HG02885 (cell line): ENCODE results near the gene EPN3.

ENCODE experiments used
- ATAC-seq: cut with Tn5 transposase; IDR thresholded peaks from one replicate; pipeline ENCODE4 v1.9.1; 2021; ENCODE audit warnings: mild to moderate bottlenecking; ENCODE audit not compliant: unreplicated experiment, poor library complexity

The EPN3 gene

DNA sequence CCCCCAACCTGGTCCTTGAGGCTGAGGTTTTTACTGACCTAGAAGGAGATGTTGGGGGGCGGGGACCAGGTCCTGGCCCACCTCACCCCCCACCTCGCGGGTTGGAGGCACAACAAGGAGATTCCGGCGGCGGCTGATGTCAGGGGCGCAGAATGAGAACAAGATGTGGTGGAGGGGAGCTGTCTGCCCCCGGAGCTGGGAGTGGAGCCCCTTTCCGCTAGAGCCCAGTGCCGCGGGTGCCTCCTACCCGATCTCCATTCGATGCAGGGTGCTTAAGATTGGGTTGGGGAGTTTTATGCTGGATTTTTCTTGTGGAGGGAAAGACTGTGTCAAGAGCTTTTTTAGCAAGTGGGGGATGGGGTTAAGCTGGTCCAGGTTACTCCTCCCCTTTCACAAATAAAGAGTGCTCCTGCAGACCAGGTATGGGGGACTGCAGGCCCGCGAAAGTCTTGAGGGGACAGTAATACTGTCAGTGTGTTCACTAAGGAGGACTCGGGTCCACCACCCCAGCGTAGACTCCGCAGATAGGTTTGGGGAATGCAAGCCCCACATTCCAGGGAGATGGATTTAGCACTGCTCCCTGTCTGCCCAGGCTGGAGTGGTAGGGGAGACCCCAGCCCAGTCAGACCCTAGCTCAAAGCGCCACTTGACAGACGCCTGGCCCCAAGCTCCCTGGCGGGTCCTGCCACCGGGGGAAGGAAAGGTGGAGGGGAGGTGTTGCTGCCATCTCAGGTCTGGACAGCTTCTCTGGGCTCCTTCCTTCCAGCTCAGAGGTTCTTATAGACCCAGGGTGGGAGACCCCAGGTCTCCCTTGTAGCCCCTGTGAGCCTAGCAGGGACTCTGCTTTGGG is 29.9 kb downstream of the EPN3 start:
- ATAC-seq: no peak

DNA sequence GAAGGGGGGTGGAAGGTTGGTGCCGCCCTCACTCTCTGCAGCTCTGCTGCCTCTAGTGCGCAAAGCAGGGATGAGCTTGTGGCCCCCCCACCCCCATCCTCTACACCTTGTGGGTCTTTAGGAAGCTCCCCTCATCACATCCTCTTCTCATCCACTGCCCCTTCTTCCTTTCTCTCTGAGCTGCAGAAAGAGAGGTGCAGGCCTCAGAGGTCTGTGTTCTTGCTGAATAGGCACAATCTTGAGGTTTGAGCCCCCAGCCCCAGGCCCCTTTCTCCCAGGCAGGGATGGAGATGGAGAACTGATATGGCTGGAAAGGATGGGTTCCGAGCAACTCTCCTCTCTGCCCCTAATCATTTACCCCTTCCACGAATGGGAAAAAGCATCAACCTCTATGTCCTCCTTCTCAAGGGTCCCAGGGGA is 30.6 kb downstream of the EPN3 start:
- ATAC-seq: no peak

DNA sequence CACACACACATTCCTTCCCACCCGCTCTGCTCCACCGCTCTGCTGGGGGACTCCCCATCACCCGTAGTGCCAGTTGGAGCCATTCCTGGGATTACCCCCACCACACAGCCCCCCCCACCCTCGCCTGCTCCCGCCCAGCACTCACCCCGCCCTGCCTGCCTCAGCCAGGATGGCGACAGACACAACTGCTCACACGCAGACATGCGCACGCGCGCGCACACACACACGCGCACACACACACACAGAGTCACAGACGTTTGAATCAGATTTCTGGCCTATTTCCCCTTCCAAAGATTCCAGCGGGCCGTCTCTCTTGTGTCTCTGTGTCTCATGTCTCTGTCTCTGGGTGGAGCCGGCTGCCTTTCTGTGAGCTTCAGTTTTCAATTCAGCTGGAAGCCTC is 32.4 kb downstream of the EPN3 start:
- ATAC-seq: no peak

DNA sequence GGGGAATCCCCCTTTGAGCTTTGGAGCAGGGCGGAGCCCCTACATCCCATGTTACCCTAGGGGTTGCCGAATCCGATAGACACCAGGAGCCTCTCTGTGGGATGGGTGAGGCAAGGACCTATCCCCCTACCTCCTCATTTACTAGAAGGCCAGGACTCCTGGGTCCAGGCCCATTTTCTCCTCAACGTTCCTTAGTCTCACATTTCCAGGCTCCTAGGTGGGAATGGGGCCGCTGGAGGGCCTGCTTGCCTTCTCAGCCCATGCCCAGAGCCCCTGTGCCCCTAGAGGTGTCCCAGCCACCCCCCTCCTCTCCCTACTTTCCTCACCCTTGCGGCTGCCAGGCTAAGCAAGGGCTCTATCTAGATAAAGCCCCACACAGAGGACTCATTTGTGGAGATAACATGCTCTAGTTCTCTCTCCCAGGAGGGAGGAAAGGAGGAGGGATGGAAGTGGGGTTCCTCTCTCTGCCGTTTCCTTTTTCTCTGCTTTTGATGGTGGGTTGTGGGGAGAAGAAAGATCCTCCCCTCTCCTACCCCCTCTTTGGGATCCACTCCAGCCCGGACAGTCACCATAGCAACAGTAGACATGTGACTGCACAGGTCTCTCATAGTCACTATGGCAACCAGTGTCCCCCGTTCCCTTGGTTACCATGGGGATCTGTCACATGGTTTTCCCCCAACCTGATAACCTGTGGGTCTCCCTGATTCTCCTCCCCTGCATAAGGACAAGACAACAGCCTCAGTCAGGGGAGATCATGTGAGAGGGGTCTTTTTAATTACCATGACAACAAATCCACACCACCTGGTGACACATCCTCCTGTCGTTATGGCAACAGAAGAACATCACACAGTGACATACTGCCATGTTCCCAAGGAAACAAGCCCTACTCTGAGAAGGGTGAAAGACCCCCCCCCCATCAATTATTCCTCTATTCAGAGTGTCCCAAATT is 33.1 kb downstream of the EPN3 start:
- no peak for ATAC-seq

DNA sequence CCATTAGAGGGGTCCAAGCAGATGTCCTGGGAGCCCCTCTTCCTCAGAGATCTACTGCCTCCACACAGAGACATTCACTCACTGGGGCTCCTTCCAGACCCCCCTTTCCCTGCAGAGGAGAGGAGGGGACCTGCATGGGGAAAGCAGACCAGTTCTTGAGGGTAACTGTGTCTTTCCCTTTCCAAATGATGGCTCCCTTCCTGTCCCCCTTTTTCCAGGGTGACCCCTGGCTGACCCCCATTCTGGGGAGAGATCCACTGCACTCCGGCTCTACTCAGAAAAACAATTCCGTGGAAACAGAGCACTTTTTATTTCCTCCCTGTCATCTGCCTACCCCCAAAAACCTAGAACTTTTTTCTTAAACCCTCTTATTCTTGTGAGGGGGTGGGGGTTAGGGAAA is 34.4 kb downstream of the EPN3 start:
- no peak for ATAC-seq

DNA sequence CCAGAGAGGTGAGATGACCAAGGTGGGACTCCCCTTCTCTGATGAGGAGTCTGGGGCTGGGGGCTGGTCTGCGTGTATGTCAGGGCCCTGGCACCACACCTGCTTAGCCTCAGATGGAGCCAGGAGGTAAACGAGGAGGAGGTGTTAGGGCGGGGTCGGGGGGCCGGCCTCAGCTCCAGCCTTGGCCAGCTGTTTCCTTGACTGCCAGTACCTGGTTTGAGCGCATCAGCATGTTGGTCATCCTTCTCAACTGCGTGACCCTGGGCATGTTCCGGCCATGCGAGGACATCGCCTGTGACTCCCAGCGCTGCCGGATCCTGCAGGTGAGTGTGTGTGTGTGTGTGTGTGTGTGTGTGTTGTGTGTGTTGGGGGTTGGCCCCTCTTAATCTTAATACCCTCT is 36.1 kb downstream of the EPN3 start:
- no peak for ATAC-seq

DNA sequence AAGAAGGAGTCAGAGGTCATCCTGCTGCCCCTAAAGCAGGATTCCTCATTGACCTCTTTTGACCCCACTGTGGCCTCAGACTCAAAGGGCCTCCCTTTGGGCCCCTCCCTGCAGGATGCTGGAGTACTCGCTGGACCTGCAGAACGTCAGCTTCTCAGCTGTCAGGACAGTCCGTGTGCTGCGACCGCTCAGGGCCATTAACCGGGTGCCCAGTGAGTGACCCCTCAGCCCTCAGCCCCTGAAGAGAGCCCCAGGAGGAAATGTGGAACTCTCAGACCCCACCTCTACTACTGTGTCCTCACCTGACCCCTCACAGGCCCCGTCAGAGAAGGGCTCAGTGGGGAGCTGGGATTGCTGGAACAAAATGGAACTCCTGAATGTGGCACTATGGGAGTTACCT is 37.1 kb downstream of the EPN3 start:
- no peak for ATAC-seq

DNA sequence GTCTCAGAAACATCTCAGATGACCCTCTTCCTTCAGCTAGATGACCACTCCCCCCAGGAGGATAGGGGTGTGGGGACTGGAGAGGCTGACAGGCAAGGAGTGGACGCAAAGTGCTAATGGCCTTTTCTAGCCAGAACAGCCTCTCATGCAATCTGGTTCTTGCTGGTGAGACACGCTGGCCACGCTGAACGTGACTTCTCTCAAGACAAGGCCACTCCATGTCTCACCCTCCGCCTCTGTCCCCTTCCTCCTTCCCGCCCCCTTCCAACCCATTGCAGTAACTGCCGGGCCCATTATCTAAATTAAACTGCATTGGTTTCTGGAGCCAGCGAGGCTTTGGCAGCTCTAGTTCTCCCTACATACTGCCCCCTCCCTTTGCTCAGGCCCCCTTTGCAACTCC is 37.5 kb downstream of the EPN3 start:
- ATAC-seq: no peak

DNA sequence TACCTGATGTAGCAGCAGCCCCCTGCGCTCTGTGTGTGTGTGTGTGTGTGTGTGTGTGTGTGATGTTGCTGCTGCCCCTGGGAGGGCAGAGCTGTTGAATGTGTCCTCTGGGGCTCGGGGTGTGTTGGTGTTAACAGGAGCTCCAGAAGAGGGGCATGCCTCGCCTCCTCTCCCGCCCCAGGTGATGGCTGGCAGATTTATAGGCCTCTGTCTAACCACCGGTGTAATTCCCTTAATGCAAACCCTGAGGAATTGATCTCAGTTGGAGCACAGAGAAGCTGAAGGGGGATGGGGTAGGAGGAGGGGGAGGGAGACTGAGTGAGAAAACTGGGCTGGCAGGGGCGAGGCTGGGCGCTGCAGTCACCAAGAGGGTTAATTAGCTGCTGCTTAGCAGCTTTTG is 38.0 kb downstream of the EPN3 start:
- ATAC-seq: no peak

DNA sequence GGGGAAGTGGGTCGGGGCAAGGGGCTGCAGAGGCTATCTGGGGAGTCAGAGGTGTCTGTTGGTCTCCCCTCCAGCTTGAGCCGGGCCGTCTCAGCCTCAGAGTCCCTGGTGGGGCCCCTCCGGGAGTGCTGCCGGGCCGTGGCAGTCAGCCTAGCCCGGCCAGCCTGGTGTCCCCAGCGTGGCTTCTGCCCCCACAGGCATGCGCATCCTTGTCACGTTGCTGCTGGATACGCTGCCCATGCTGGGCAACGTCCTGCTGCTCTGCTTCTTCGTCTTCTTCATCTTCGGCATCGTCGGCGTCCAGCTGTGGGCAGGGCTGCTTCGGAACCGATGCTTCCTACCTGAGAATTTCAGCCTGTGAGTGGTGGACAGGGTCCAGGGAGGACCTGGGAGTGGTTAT is 39.1 kb downstream of the EPN3 start:
- no peak for ATAC-seq

DNA sequence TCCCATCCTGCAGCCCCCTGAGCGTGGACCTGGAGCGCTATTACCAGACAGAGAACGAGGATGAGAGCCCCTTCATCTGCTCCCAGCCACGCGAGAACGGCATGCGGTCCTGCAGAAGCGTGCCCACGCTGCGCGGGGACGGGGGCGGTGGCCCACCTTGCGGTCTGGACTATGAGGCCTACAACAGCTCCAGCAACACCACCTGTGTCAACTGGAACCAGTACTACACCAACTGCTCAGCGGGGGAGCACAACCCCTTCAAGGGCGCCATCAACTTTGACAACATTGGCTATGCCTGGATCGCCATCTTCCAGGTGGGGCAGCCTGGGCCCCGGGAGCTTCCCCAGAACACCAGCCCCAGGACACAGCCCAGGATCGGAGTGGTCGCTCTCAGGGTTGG is 40.0 kb downstream of the EPN3 start:
- no peak for ATAC-seq

DNA sequence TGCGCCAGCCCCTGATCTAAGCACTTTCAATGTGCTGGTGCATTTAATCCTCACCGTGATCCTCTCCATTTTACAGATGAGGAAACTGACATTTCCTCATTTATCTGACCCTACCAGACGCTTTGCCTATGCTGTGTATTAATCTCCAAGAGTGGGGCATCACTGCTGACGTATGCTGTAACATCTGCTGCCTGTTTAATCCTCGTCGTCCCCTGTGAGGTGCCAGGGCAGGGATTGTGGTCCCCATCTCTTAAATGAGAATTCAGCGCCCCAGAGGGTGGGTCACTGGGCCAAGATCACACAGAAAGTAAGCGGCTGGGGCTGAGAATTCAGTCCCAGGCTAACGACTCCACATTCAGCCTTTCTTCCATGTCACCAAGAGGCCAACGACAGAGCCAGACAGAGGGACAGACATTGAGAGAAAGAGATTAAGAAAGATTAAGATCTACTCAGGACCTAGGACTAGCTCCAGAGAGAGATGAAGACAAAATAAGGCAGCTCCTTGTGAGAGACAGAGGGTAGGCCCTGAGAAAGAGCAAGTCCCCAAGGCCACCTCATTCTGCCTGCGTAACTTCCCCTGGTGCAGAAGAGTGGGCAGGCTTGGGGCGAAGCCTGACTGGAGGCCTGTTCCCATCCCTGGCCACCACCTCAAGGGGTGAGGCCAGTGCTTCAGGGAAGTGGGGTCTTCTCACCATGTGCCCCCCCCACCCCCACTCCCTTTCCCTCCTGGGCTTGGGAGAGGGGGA is 41.5 kb downstream of the EPN3 start:
- ATAC-seq: no peak

DNA sequence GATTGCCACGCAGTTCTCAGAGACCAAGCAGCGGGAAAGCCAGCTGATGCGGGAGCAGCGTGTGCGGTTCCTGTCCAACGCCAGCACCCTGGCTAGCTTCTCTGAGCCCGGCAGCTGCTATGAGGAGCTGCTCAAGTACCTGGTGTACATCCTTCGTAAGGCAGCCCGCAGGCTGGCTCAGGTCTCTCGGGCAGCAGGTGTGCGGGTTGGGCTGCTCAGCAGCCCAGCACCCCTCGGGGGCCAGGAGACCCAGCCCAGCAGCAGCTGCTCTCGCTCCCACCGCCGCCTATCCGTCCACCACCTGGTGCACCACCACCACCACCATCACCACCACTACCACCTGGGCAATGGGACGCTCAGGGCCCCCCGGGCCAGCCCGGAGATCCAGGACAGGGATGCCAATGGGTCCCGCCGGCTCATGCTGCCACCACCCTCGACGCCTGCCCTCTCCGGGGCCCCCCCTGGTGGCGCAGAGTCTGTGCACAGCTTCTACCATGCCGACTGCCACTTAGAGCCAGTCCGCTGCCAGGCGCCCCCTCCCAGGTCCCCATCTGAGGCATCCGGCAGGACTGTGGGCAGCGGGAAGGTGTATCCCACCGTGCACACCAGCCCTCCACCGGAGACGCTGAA is 43.2 kb downstream of the EPN3 start:
- no peak for ATAC-seq

DNA sequence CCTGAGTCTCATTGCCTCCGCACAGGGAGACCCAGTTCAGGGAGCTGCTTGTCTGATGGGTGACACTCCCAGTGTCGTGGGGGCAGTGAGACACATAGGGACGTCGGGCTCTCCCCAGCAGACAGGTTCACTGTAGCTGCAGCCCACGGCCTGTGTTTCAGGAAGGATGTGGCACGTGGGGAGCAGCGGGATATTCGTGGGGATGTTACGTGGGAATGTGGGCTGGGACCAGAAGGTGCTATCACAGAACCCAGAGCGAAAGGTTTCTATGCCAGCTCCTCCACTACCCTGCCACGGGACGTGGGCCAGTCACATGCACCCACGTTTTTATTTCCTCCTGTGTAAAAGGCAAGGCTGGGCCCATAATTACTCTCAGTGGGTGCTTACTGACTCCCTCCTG is 44.3 kb downstream of the EPN3 start:
- no peak for ATAC-seq

DNA sequence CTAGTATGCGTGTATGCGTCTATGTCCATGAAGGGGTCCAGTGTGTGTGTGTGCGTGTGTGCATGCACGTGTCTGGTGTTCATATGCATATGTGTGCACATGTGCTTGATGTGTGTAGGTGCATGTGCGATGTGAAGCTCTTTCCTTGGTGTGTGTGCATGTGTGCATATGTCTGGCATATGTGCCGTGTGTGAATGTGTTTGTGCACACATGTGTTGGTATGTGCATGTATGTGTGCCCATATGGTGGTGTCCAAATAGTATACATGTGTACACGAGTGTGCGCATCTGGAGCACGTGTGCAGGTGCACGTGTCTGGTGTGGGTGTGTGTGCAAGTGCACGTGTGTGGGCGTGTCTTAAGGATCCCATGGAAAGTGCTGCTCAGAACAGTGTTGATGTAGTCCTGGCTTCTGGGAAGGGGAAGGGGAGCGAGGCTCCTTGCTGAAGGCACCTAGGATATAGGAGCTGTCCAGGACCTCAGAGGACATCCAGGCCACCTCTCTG is 45.0 kb downstream of the EPN3 start:
- ATAC-seq: no peak

DNA sequence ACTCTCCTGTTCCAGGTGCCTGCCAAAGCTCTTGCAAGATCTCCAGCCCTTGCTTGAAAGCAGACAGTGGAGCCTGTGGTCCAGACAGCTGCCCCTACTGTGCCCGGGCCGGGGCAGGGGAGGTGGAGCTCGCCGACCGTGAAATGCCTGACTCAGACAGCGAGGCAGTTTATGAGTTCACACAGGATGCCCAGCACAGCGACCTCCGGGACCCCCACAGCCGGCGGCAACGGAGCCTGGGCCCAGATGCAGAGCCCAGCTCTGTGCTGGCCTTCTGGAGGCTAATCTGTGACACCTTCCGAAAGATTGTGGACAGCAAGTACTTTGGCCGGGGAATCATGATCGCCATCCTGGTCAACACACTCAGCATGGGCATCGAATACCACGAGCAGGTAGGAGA is 45.6 kb downstream of the EPN3 start:
- no peak for ATAC-seq

DNA sequence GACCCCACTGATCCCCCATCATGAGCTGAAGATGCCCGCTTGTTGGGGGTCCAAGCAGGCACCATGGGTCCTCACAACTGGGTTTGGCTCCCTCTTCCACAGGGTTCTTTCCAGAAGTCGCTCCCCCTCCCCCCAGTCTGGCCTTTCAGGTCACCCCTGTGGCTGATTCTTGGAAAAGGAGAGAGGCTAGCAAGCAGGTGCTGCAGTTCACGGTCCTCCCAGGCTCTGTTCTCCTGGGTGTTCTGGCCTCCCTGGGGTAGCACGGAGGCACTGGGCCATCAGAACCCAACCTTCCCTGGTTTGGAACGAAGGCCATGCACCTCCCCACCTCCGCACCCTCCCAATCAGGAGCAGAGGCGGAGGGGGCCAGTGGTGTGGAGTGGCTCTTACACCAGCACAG is 46.9 kb downstream of the EPN3 start:
- ATAC-seq: no peak

DNA sequence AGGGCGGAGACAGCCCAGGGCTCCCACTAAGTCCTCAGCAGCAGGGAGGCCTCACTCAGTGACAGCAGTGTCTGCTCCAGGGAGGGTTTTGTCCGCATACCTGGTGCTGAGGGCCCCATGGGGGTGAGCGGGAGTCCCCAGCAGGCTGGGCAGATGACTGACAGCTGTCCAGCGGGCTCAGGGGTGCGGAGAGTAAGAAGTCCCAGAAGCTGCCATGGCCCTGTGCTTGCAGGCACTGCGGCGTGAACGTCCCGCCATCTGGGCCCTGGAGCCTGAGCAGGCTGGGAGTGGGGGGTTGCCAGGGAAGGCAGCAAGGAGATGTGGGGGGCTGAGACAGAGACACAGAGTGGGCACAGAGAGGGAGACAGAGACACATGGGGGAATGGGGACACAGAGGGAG is 48.1 kb downstream of the EPN3 start:
- no peak for ATAC-seq

DNA sequence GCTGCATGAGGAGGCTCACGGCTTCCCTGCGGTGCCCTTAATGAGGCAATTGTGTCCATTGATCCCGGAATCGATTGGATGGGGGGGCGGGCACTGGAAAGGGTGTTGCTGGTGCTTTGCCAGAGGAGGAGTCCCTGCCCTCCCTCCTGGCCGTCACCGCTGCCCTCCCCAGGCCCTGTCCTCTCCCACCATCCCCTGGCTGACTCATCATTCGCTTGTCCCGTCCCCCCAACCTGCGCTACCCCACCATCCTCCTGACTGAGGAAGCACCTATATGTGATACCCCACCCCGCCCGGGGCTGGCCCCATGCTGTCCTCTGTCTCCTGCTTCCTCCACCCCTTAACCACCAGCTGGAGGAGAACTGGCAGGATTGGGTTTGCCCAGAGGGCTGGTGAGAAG is 48.8 kb downstream of the EPN3 start:
- no peak for ATAC-seq

DNA sequence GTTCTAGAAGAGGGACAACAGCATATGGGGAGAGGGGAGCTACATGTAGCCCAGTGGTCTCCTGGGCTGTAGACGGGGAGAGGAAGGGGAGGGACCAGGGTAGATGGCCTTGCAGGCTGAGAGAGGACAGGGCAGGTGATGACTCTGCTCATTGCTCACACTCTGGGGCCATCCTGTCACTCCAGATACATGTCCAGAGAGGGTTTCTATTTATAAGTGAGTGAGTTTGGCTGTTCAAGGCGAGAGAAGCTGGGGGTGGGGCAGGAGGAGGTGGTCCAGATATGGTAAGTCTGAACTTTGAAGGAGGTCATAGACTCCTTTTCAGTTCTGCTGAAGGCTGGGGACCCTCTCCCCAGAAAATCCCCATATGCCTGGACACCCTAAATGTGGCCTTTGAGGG is 50.2 kb downstream of the EPN3 start:
- no peak for ATAC-seq
